Keratinocyte (primary cell): ENCODE results near the gene TMEFF2.

Experiments
- CTCF ChIP-seq, 3 experiments: IDR thresholded peaks in 1 of 3; conservative IDR thresholded peaks in 1 of 3; optimal IDR thresholded peaks in 1 of 3; 2 replicates in 2 of 3; 3 replicates in 1 of 3; pipeline versions ENCODE3 to v1.5.1; 2011; ENCODE audit warnings: low read length in 3 of 3, mild to moderate bottlenecking in 3 of 3, moderate library complexity in 2 of 3, control low read depth in 1 of 3, inconsistent platforms in 1 of 3; ENCODE audit not compliant: insufficient read depth in 2 of 3; ENCODE audit errors: extremely low read depth in 1 of 3
- EZH2 ChIP-seq: IDR thresholded peaks from one replicate; pipeline ENCODE4 v1.6.1; 2012; ENCODE audit warnings: inconsistent platforms, mild to moderate bottlenecking, low read length, moderate library complexity

- peak; percentile 57 to 81 (median 72) for TF ChIP-seq CTCF (optimal IDR thresholded peaks at IDR 0.05 in 1 of 3, IDR thresholded peaks at IDR 0.05 in 1 of 3, conservative IDR thresholded peaks at IDR 0.05 in 1 of 3; ENCODE audit: extremely low read depth in 1 of 3, insufficient read depth in 2 of 3, low read length in 3 of 3)
- no peak for TF ChIP-seq EZH2
These were observed 32.2 kb downstream of the TMEFF2 start for GRCh38 chr2:192162392-192163042.
